ENCODE measurements around the gene GMPS. TPM values are rescaled to one million over a fixed set of nuclear protein-coding genes. Genes with fewer than 3 reads are reported as not detected.

Gene GMPS
- total RNA-seq, 1 donor from 2014 or later = 279 TPM

DNA sequence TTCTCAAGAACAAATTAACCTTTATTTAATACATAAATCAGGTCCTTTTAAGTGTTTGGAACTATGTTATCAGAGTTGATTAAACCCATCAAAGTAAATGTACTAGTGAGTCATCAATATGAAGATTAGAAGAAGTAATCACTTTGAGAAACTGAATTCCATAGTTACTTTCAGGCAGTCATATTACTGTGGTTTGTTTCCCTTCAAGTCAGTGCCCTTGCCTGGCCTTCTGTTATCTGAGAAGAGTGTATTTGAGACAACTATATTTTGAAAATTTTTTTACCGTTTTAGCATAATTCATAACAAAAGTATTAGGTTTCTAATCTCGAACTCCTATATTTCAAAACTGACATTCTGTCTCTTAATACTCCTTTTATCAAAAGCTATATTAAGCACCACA, 73.6 kb downstream of the GMPS start:
- no peak for TF ChIP-seq EZH2 (IDR thresholded peaks at IDR 0.05)
- no peak for TF ChIP-seq EZH2phosphoT487 (IDR thresholded peaks at IDR 0.05)
- TF ChIP-seq, protein P1, sequence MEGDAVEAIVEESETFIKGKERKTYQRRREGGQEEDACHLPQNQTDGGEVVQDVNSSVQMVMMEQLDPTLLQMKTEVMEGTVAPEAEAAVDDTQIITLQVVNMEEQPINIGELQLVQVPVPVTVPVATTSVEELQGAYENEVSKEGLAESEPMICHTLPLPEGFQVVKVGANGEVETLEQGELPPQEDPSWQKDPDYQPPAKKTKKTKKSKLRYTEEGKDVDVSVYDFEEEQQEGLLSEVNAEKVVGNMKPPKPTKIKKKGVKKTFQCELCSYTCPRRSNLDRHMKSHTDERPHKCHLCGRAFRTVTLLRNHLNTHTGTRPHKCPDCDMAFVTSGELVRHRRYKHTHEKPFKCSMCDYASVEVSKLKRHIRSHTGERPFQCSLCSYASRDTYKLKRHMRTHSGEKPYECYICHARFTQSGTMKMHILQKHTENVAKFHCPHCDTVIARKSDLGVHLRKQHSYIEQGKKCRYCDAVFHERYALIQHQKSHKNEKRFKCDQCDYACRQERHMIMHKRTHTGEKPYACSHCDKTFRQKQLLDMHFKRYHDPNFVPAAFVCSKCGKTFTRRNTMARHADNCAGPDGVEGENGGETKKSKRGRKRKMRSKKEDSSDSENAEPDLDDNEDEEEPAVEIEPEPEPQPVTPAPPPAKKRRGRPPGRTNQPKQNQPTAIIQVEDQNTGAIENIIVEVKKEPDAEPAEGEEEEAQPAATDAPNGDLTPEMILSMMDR (IDR thresholded peaks at IDR 0.05) = no peak
- H3K27ac ChIP-seq = no peak overlapping the region
- H3K27me3 ChIP-seq = no peaks in the 10 kb centered on the region
- H3K4me3 Mint-ChIP-seq = no peak overlapping the region
- H3K36me3 Mint-ChIP-seq = peaks cover 13% of the 10 kb centered on the region
- no peak overlapping the region for H3K27ac Mint-ChIP-seq
- peaks cover 14% of the 10 kb centered on the region for H3K36me3 ChIP-seq
- no peak for DNase-seq (ENCODE audit: low spot score)
- no peak overlapping the region for H3K4me2 ChIP-seq
- H3K9me3 Mint-ChIP-seq = no peaks in the 10 kb centered on the region
- H4K20me1 ChIP-seq (ENCODE audit: low read depth) = no peaks in the 10 kb centered on the region
- no peaks in the 10 kb centered on the region for H3K79me2 ChIP-seq (ENCODE audit: low read depth)
- H2AFZ ChIP-seq (replicated peaks) = no peak overlapping the region
- no peaks in the 10 kb centered on the region for H3K4me1 Mint-ChIP-seq
- H3K9ac ChIP-seq = no peak overlapping the region
- no peaks in the 10 kb centered on the region for H3K4me1 ChIP-seq
- no peaks in the 10 kb centered on the region for H3K9me3 ChIP-seq (ENCODE audit: low read depth)
- no peak overlapping the region for H3K4me3 ChIP-seq
- no peaks in the 10 kb centered on the region for H3F3A ChIP-seq (ENCODE audit: low read depth)
- no peaks in the 10 kb centered on the region for H3K27me3 Mint-ChIP-seq (ENCODE audit: insufficient read depth, low read depth)

DNA sequence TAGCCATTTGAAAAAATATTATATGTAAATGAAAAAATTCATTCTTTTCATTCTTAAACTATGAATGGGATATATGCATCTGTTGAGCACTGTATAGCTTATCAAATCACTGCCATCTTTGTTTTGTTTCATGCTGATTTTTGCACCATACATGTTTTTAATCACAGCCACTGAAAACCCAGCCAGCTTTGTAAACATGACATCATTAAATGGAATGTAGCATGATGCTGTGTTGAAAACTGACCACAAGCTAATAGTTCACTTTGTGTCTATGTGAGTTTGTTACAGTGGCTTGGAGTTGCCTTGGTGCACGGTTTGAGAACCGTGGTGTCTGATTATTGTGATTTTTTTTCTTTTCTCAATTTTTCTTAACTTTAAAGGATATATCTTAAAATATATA, 75.7 kb downstream of the GMPS start:
- no peaks in the 10 kb centered on the region for H3K27me3 ChIP-seq
- TF ChIP-seq EZH2 (IDR thresholded peaks at IDR 0.05) (no peak), EZH2phosphoT487 (IDR thresholded peaks at IDR 0.05) (no peak)
- TF ChIP-seq, protein P1 (IDR thresholded peaks at IDR 0.05) = no peak
- Mint-ChIP-seq H3K27me3 (ENCODE audit: insufficient read depth, low read depth) (no peaks in the 10 kb centered on the region), H3K36me3 (peaks cover 8% of the 10 kb centered on the region), H3K4me3 (no peak overlapping the region), H3K9me3 (no peaks in the 10 kb centered on the region), H3K27ac (no peak overlapping the region), H3K4me1 (no peaks in the 10 kb centered on the region)
- no peak overlapping the region for H3K9ac ChIP-seq
- no peak overlapping the region for H3K4me2 ChIP-seq
- H3K36me3 ChIP-seq = peaks cover 10% of the 10 kb centered on the region
- no peaks in the 10 kb centered on the region for H3F3A ChIP-seq (ENCODE audit: low read depth)
- no peaks in the 10 kb centered on the region for H4K20me1 ChIP-seq (ENCODE audit: low read depth)
- H3K79me2 ChIP-seq (ENCODE audit: low read depth) = no peaks in the 10 kb centered on the region
- no peak overlapping the region for H3K4me3 ChIP-seq
- no peak overlapping the region for H2AFZ ChIP-seq (replicated peaks)
- no peak for DNase-seq (ENCODE audit: low spot score)
- no peaks in the 10 kb centered on the region for H3K4me1 ChIP-seq
- H3K27ac ChIP-seq = no peak overlapping the region
- H3K9me3 ChIP-seq (ENCODE audit: low read depth) = no peaks in the 10 kb centered on the region

DNA sequence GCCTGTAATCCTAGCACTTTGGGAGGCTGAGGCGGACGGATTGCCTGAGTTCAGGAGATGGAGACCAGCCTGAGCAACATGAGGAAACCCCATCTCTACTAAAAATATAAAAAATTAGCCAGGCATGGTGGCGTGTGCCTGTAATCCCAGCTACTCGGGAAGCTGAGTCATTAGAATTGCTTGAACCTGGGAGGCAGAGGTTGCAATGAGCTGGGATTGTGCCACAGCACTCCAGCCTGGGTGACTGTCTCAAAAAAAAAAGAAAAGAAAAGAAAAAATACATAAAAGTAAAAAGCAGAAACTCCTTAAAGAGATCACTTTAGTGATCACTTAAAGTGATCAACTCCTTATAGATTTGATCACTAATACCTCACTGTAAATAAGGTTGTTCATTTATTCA, 78.0 kb downstream of the GMPS start:
- Histone ChIP-seq H3K4me3 (no peak overlapping the region), H3K4me1 (no peaks in the 10 kb centered on the region), H3K36me3 (peaks cover 7% of the 10 kb centered on the region), H3K27ac (no peak overlapping the region), H3K27me3 (no peaks in the 10 kb centered on the region), H3F3A (ENCODE audit: low read depth) (no peaks in the 10 kb centered on the region), H4K20me1 (ENCODE audit: low read depth) (no peaks in the 10 kb centered on the region), H3K9ac (no peak overlapping the region), H3K79me2 (ENCODE audit: low read depth) (no peaks in the 10 kb centered on the region), H2AFZ (replicated peaks) (no peak overlapping the region), H3K9me3 (ENCODE audit: low read depth) (no peaks in the 10 kb centered on the region), H3K4me2 (no peak overlapping the region)
- H3K4me3 Mint-ChIP-seq = no peak overlapping the region
- H3K27me3 Mint-ChIP-seq (ENCODE audit: insufficient read depth, low read depth) = no peaks in the 10 kb centered on the region
- peaks cover 15% of the 10 kb centered on the region for H3K36me3 Mint-ChIP-seq
- no peak overlapping the region for H3K27ac Mint-ChIP-seq
- DNase-seq (ENCODE audit: low spot score) = no peak
- H3K4me1 Mint-ChIP-seq = no peaks in the 10 kb centered on the region
- peaks cover 2% of the 10 kb centered on the region for H3K9me3 Mint-ChIP-seq
- TF ChIP-seq, protein P1 (IDR thresholded peaks at IDR 0.05) = no peak
- TF ChIP-seq EZH2 (IDR thresholded peaks at IDR 0.05) = no peak
- no peak for TF ChIP-seq EZH2phosphoT487 (IDR thresholded peaks at IDR 0.05)

Data from neural progenitor cell (in vitro differentiated cells).